NT2/D1 (cell line): ENCODE results near the gene LIMCH1.
"Not testable (repeated sequence)": the region's sequence is repeated elsewhere in the genome, so short reads cannot be mapped to it uniquely, and the experiment has no call there.

Source experiments
- SUZ12 ChIP-seq: IDR thresholded peaks from 2 replicates; pipeline ENCODE4 v1.6.1; 2011; ENCODE audit not compliant: insufficient read length, insufficient read depth; ENCODE audit errors: extremely low read depth
- YY1 ChIP-seq: IDR thresholded peaks from 2 replicates; pipeline ENCODE4 v1.6.1; 2011; ENCODE audit not compliant: insufficient read length, insufficient read depth

- not testable (repeated sequence) for TF ChIP-seq SUZ12, YY1
Observed at GRCh38 chr4:41737491-41737890, 199.5 kb downstream of the LIMCH1 start.
